Activated CD4-positive, alpha-beta memory T cell treated with anti-CD3 and anti-CD28 coated beads, Interleukin-2, amount 10 ng/mL, durations not matched to agents 7 days and 5 days (primary cell): Measurements from ENCODE around the gene CEP97. TPM values are rescaled to one million over a fixed set of nuclear protein-coding genes. Genes with fewer than 3 reads are reported as not detected.
A peak's percentile ranks its signal among the peaks of the same experiment; 100 is the strongest.
"Not testable (repeated sequence)": the region's sequence is repeated elsewhere in the genome, so short reads cannot be mapped to it uniquely, and the experiment has no call there.

Experiments used
- CTCF ChIA-PET: fragments of 350-600 bp; sonication (Branson Sonifier 250); formaldehyde crosslinking; loops from one replicate; lab custom pipeline; 2021; ENCODE audit warnings: antibody characterized with exemption, inconsistent platforms; lab: Charles Lee
- POLR2A ChIA-PET: fragments of 350-600 bp; sonication (Branson Sonifier 250); formaldehyde crosslinking; loops from one replicate; lab custom pipeline; 2021; ENCODE audit warnings: antibody characterized with exemption; lab: Charles Lee
- DNase-seq: peaks from one replicate; pipeline ENCODE4 v3.0.0-alpha.2; 2020
- H3K27ac Mint-ChIP-seq: one replicate; pipeline ENCODE4 v1.8.0; 2021; ENCODE audit warnings: mild to moderate bottlenecking, mixed read lengths
- H3K27me3 Mint-ChIP-seq: one replicate; pipeline ENCODE4 v1.8.0; 2021; ENCODE audit warnings: mixed read lengths
- H3K36me3 Mint-ChIP-seq: one replicate; pipeline ENCODE4 v1.8.0; 2021; ENCODE audit warnings: low read depth, mixed read lengths
- H3K4me1 Mint-ChIP-seq: one replicate; pipeline ENCODE4 v1.8.0; 2021; ENCODE audit warnings: mixed read lengths
- H3K4me3 Mint-ChIP-seq: one replicate; pipeline ENCODE4 v1.8.0; 2021; ENCODE audit warnings: mild to moderate bottlenecking, mixed read lengths
- H3K9me3 Mint-ChIP-seq: one replicate; pipeline ENCODE4 v1.8.0; 2021; ENCODE audit warnings: mixed read lengths
- total RNA-seq, 2 experiments: library from RNA; stranded (reverse); gene quantifications; one replicate each; pipeline ENCODE4 v1.2.3, GENCODE V29; 2021

The CEP97 gene
- total RNA-seq, 2 experiments from 2014 or later = 22.7 to 25.8 TPM

DNA sequence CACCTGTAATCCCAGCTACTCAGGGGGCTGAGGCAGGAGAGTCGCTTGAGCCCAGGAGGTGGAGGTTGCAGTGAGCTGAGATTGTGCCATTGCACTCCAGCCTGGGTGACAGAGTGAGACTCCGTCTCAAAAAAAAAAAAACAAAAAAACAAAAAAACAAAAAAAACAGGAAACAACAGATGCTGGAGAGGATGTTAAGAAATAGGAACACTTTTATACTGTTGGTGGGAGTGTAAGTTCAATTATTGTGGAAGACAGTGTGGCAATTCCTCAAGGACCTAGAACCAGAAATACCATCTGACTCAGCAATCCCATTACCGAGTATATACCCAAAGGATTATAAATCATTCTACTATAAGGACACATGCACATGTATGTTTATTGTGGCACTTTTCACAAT is 17.5 kb downstream of the CEP97 start:
- H3K4me1 Mint-ChIP-seq, H3K27me3 Mint-ChIP-seq, H3K9me3 Mint-ChIP-seq, H3K4me3 Mint-ChIP-seq, DNase-seq, H3K27ac Mint-ChIP-seq, CTCF ChIA-PET: not testable (repeated sequence)
- peaks cover 54% of the 10 kb centered on the region for H3K36me3 Mint-ChIP-seq
- POLR2A ChIA-PET = interaction anchor here (1.2 kb wide), 1 partner anchor 9 kb away, joined by 3 read pairs; no protein-coding TSS in a partner anchor

- no peak for DNase-seq
- Mint-ChIP-seq H3K27ac (no peak overlapping the region), H3K36me3 (peaks cover 42% of the 10 kb centered on the region), H3K27me3 (no peaks in the 10 kb centered on the region), H3K9me3 (peaks cover 4% of the 10 kb centered on the region), H3K4me1 (peaks cover 6% of the 10 kb centered on the region), H3K4me3 (no peak overlapping the region)
- ChIA-PET CTCF (interaction anchor here (1.3 to 1.6 kb wide), 2 partner anchors 18 to 58 kb away, joined by 3 to 7 read pairs; no protein-coding TSS in a partner anchor), POLR2A (no interaction called here)
Observed at GRCh38 chr3:101744811-101745210, 20.4 kb downstream of the CEP97 start.

- H3K9me3 Mint-ChIP-seq, CTCF ChIA-PET, H3K4me3 Mint-ChIP-seq, DNase-seq, H3K4me1 Mint-ChIP-seq, POLR2A ChIA-PET, H3K27ac Mint-ChIP-seq, H3K27me3 Mint-ChIP-seq: not testable (repeated sequence)
- H3K36me3 Mint-ChIP-seq = peaks cover 48% of the 10 kb centered on the region
Observed at GRCh38 chr3:101745934-101746333, 21.5 kb downstream of the CEP97 start.

DNA sequence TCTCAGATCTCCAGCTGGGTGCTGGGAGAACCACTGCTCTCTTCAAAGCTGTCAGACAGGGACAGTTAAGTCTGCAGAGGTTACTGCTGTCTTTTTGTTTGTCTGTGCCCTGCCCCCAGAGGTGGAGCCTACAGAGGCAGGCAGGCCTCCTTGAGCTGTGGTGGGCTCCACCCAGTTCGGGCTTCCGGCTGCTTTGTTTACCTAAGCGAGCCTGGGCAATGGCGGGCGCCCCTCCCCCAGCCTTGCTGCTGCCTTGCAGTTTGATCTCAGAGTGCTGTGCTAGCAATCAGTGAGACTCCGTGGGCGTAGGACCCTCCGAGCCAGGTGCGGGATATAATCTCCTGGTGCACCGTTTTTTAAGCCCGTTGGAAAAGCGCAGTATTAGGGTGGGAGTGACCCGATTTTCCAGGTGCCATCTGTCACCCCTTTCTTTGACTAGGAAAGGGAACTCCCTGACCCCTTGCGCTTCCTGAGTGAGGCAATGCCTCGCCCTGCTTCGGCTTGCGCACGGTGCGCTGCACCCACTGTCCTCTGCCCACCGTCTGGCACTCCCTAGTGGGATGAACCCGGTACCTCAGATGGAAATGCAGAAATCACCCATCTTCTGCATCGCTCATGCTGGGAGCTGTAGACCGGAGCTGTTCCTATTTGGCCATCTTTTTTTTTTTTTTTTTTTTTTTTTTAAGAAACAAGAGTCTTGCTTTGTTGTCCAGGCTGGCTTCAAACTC is 29.1 kb downstream of the CEP97 start:
- H3K27ac Mint-ChIP-seq = peak overlapping the region; percentile 59
- H3K27me3 Mint-ChIP-seq, POLR2A ChIA-PET, H3K9me3 Mint-ChIP-seq: not testable (repeated sequence)
- H3K36me3 Mint-ChIP-seq = peaks cover 66% of the 10 kb centered on the region
- DNase-seq = peak; percentile 69
- H3K4me1 Mint-ChIP-seq = peaks cover 29% of the 10 kb centered on the region
- CTCF ChIA-PET = interaction anchor here (0.7 kb wide), 1 partner anchor 11 kb away, joined by 6 read pairs; no protein-coding TSS in a partner anchor
- peak overlapping the region; percentile 21 for H3K4me3 Mint-ChIP-seq

DNA sequence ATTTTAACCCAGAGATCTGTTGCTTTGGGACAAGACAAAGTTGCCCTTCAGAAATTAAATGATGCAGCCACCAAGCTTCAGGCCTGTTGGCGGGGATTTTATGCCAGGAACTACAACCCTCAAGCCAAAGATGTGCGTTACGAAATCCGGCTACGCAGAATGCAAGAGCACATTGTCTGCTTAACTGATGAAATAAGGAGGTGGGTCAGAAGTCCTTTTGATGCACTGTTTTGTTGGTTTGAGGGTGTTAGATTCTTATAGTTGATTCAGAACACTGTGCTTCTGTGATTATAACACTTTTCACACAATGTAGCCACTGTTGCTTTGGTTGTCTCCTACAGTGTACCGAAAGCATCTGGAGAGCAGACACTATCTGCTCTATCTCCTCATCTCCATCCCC is 33.8 kb downstream of the CEP97 start:
- DNase-seq = no peak

GRCh38 chr3:101762041-101762646 is 37.7 kb downstream of the CEP97 start:
- Mint-ChIP-seq H3K36me3 (peaks cover 58% of the 10 kb centered on the region), H3K27me3 (no peaks in the 10 kb centered on the region), H3K4me3 (no peak overlapping the region), H3K27ac (no peak overlapping the region), H3K9me3 (no peaks in the 10 kb centered on the region), H3K4me1 (peaks cover 18% of the 10 kb centered on the region)
- no peak for DNase-seq
- ChIA-PET POLR2A (interaction anchor here (0.7 kb wide), 1 partner anchor 37 kb away, joined by 4 read pairs; the partner anchor contains the start of gene CEP97), CTCF (no interaction called here)

More for the DNA sequence above, 33.8 kb downstream of the CEP97 start:
- no peaks in the 10 kb centered on the region for H3K9me3 Mint-ChIP-seq
- CTCF ChIA-PET = no interaction called here
- H3K27ac Mint-ChIP-seq = no peak overlapping the region
- H3K27me3 Mint-ChIP-seq = no peaks in the 10 kb centered on the region
- POLR2A ChIA-PET = no interaction called here
- peaks cover 30% of the 10 kb centered on the region for H3K4me1 Mint-ChIP-seq
- peaks cover 67% of the 10 kb centered on the region for H3K36me3 Mint-ChIP-seq
- H3K4me3 Mint-ChIP-seq = no peak overlapping the region

DNA sequence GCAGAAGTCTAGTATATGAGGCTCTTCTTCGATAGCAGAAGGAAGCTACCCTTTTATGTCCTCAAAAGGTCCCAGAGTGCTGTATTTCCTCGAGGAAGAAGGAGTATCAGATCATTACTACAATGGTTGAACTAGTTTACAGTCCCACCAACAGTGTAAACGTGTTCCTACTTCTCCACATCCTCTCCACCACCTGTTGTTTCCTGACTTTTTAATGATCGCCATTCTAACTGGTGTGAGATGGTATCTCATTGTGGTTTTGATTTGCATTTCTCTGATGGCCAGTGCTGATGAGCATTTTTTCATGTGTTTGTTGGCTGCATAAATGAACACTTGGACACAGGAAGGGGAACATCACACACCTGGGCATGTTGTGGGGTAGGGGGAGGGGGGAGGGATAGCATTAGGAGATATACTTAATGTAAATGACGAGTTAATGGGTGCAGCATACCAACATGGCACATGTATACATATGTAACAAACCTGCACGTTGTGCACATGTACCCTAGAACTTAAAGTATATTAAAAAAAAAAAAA is 53.4 kb downstream of the CEP97 start:
- POLR2A ChIA-PET, DNase-seq, H3K36me3 Mint-ChIP-seq, CTCF ChIA-PET, H3K27me3 Mint-ChIP-seq, H3K9me3 Mint-ChIP-seq, H3K4me3 Mint-ChIP-seq: not testable (repeated sequence)
- H3K4me1 Mint-ChIP-seq = peaks cover 37% of the 10 kb centered on the region
- peak overlapping the region; percentile 9 for H3K27ac Mint-ChIP-seq

GRCh38 chr3:101778385-101779046 is 54.1 kb downstream of the CEP97 start:
- Mint-ChIP-seq H3K4me1 (peaks cover 39% of the 10 kb centered on the region), H3K27me3 (no peaks in the 10 kb centered on the region), H3K9me3 (no peaks in the 10 kb centered on the region), H3K4me3 (peak overlapping the region; percentile 85), H3K27ac (peak overlapping the region; percentile 87), H3K36me3 (peaks cover 7% of the 10 kb centered on the region)
- no peak for DNase-seq
- POLR2A ChIA-PET = interaction anchor here (1.0 to 1.8 kb wide), 11 partner anchors 9 to 451 kb away, joined by 3 to 26 read pairs (median 7); partner anchors contain the start of genes CEP97, NFKBIZ, RPL24 and ZBTB11
- CTCF ChIA-PET = interaction anchor here (0.6 to 2.0 kb wide), 17 partner anchors 9 to 135 kb away, joined by 3 to 14 read pairs (median 3); partner anchors contain the start of genes CEP97 and RPL24

GRCh38 chr3:101779047-101779821 is 54.8 kb downstream of the CEP97 start, which contains the start of gene NXPE3:
NXPE3 (plus strand) TSS chr3:101779211; CDS start chr3:101785597, 6,386 bp downstream.
- CTCF ChIA-PET = interaction anchor here (0.6 to 2.0 kb wide), 18 partner anchors 9 to 135 kb away, joined by 3 to 14 read pairs (median 3); partner anchors contain the start of genes CEP97 and RPL24

DNA sequence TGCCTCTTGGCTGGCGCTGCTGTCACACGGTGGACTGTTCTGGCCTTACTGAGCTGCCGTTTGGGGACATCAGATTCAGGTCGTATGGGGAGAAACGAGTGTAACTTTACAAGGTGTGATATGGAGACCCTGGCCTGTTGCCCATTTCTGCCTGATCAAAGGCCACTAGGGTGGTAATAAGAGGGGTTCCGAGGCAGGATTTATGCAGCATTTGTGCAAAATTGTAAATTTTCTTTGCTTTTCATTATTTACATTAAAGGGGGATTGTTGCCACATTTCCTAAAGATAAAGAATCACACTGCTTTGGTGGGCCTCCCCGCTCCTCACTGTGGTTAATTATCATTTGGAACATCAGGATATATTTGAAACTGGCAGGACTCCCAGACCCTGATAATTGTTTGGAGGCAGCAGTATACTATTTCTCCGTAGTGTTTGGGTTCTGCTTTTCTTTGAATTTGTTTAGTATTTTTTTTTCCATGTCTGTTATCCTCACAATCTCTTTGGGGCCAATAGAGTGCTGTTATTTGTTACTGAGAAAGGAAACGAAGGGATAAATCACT is 55.5 kb downstream of the CEP97 start:
- DNase-seq = no peak
- Mint-ChIP-seq H3K9me3 (no peaks in the 10 kb centered on the region), H3K27me3 (no peaks in the 10 kb centered on the region), H3K36me3 (peaks cover 21% of the 10 kb centered on the region), H3K4me3 (peak overlapping the region; percentile 85), H3K4me1 (peaks cover 53% of the 10 kb centered on the region), H3K27ac (peak overlapping the region; percentile 87)
- ChIA-PET POLR2A (interaction anchor here (0.7 to 1.8 kb wide), 9 partner anchors 11 to 449 kb away, joined by 3 to 26 read pairs (median 4); partner anchors contain the start of genes CEP97, NFKBIZ and ZBTB11), CTCF (interaction anchor here (1.0 to 2.0 kb wide), 7 partner anchors 10 to 136 kb away, joined by 3 to 8 read pairs (median 4); no protein-coding TSS in a partner anchor)

More at GRCh38 chr3:101779047-101779821, 54.8 kb downstream of the CEP97 start, which contains the start of gene NXPE3:
- H3K9me3 Mint-ChIP-seq = no peaks in the 10 kb centered on the region
- H3K36me3 Mint-ChIP-seq = peaks cover 15% of the 10 kb centered on the region
- no peaks in the 10 kb centered on the region for H3K27me3 Mint-ChIP-seq
- peak; percentile 94 for DNase-seq
- peak within 1 kb of the TSS; percentile 87 for H3K27ac Mint-ChIP-seq
- POLR2A ChIA-PET = interaction anchor here (0.7 to 1.8 kb wide), 13 partner anchors 10 to 450 kb away, joined by 3 to 26 read pairs (median 6); partner anchors contain the start of genes CEP97, NFKBIZ, RPL24 and ZBTB11
- peak within 1 kb of the TSS; percentile 85 for H3K4me3 Mint-ChIP-seq
- H3K4me1 Mint-ChIP-seq = peaks cover 46% of the 10 kb centered on the region

- DNase-seq = no peak
- H3K9me3 Mint-ChIP-seq = no peaks in the 10 kb centered on the region
- POLR2A ChIA-PET = no interaction called here
- peaks cover 29% of the 10 kb centered on the region for H3K36me3 Mint-ChIP-seq
- peak overlapping the region; percentile 85 for H3K4me3 Mint-ChIP-seq
- CTCF ChIA-PET = interaction anchor here (0.8 to 2.0 kb wide), 2 partner anchors 22 to 59 kb away, joined by 3 to 8 read pairs; no protein-coding TSS in a partner anchor
- peaks cover 60% of the 10 kb centered on the region for H3K4me1 Mint-ChIP-seq
- H3K27ac Mint-ChIP-seq = no peak overlapping the region
- no peaks in the 10 kb centered on the region for H3K27me3 Mint-ChIP-seq
Observed at GRCh38 chr3:101780661-101781060, 56.2 kb downstream of the CEP97 start.
